Spleen (tissue), 13 donors: ENCODE data around the gene CYP4Z1. TPM values are rescaled to one million over a fixed set of nuclear protein-coding genes. Genes with fewer than 3 reads are reported as not detected.

Experiments
- DNase-seq: peaks from one replicate; pipeline ENCODE4 v3.0.0-alpha.2; 2020
- H3K27ac ChIP-seq, 8 donors: fragments of 200-600 bp; sonication (generic) in 7 of 8; 1 replicate in 4 of 8; 2 replicates in 4 of 8; pipeline versions ENCODE4 v1.5.0 to v1.8.0; 2016 to 2021; ENCODE audit warnings: inconsistent platforms in 4 of 8, mild to moderate bottlenecking in 4 of 8, moderate library complexity in 1 of 8
- H3K27me3 ChIP-seq, 7 donors: fragments of 200-600 bp; sonication (generic) in 6 of 7; replicated peaks in 1 of 7; 1 replicate in 4 of 7; 2 replicates in 3 of 7; pipeline versions ENCODE4 v1.5.0 to v1.8.0; 2016 to 2021; ENCODE audit warnings: inconsistent platforms in 3 of 7, mild to moderate bottlenecking in 1 of 7
- H3K36me3 ChIP-seq, 6 donors: fragments of 200-600 bp; sonication (generic) in 5 of 6; 1 replicate in 4 of 6; 2 replicates in 2 of 6; pipeline versions ENCODE4 v1.5.0 to v1.8.0; 2016 to 2021; ENCODE audit warnings: inconsistent platforms in 2 of 6
- H3K4me1 ChIP-seq, 6 donors: fragments of 200-600 bp; sonication (generic) in 5 of 6; 1 replicate in 3 of 6; 2 replicates in 3 of 6; pipeline versions ENCODE4 v1.5.0 to v1.8.0; 2016 to 2021; ENCODE audit warnings: inconsistent platforms in 3 of 6
- H3K4me3 ChIP-seq, 8 donors: fragments of 200-600 bp; sonication (generic) in 7 of 8; 1 replicate in 4 of 8; 2 replicates in 4 of 8; pipeline versions ENCODE4 v1.5.0 to v1.8.0; 2016 to 2021; ENCODE audit warnings: inconsistent platforms in 4 of 8, mild to moderate bottlenecking in 4 of 8, moderate library complexity in 2 of 8
- H3K9me3 ChIP-seq, 8 donors: fragments of 200-600 bp; sonication (generic) in 7 of 8; 1 replicate in 4 of 8; 2 replicates in 4 of 8; pipeline versions ENCODE4 v1.5.0 to v1.8.0; 2016 to 2021; ENCODE audit warnings: inconsistent platforms in 4 of 8
- CTCF ChIP-seq, 11 experiments: fragments of 200-600 bp in 7 of 11; fragments of 450-650 bp in 4 of 11; sonication (generic) in 4 of 11; IDR thresholded peaks in 8 of 11; conservative IDR thresholded peaks in 3 of 11; 1 replicate in 7 of 11; 2 replicates in 4 of 11; pipeline versions ENCODE4 v1.4.0 to v1.8.0; 2016 to 2021; ENCODE audit warnings: antibody characterized with exemption in 11 of 11, inconsistent platforms in 4 of 11, mild to moderate bottlenecking in 1 of 11
- POLR2A ChIP-seq, 3 donors: fragments of 450-650 bp; IDR thresholded peaks; one replicate each; pipeline ENCODE4 v1.5.1; 2017; ENCODE audit warnings: antibody characterized with exemption in 3 of 3, mild to moderate bottlenecking in 1 of 3
- POLR2AphosphoS5 ChIP-seq, 3 donors: sonication (generic); formaldehyde crosslinking; IDR thresholded peaks; one replicate each; pipeline ENCODE4 v1.5.1; 2017; ENCODE audit warnings: antibody characterized with exemption in 3 of 3
- WGBS, 5 donors: extraction: QIAGEN DNeasy Blood & Tissue Kit in 3 of 5; methylation state at CpG; one replicate each; pipeline versions ENCODE4 v1.1.5 to v1.1.7; 2013 to 2018; 5-methylcytosine and 5-hydroxymethylcytosine counted together
- intact Hi-C: fragments of 100-400 bp; cut with DNase I; formaldehyde crosslinking; loops from one replicate; pipeline ENCODE4 v1.15.0; 2023; ENCODE audit warnings: low total_unique reads
- long read RNA-seq, 2 donors: transcript quantifications; one replicate each; lab custom pipeline, GENCODE V29; 2026
- polyA plus RNA-seq, 3 donors: library from polyadenylated mRNA; stranded (reverse); fragments of 200-250 nt; gene quantifications; one replicate each; pipeline ENCODE4 v1.2.1, GENCODE V29; 2013
- total RNA-seq, 7 donors: library from RNA; depleted of rRNA in 3 of 7; stranded (reverse); fragments of >200 nt in 3 of 7; fragmentation: NEBNext Ultra II Directional in 4 of 7; extraction: Animal tissue kit (Norgen Biotek cat#: 25700) in 4 of 7; gene quantifications; one replicate each; pipeline versions ENCODE4 v1.1.0 to v1.2.1, GENCODE V29; 2016 to 2021
- donor health status: healthy with polysubstance abuse.
- donor health status: DM: no; HTN: no; CAD: no; lungs with moderate emphysema.
- donor health status: DM: no; HTN: no; CAD: no.
- donor health status: Bipolar disorder and iron deficiency.
- donor health status: healthy.
- donor health status: DM: no; HTN: no; CAD: no.
- donor health status: DM: yes; HTN: yes; CAD: no.

The CYP4Z1 gene, protein sequence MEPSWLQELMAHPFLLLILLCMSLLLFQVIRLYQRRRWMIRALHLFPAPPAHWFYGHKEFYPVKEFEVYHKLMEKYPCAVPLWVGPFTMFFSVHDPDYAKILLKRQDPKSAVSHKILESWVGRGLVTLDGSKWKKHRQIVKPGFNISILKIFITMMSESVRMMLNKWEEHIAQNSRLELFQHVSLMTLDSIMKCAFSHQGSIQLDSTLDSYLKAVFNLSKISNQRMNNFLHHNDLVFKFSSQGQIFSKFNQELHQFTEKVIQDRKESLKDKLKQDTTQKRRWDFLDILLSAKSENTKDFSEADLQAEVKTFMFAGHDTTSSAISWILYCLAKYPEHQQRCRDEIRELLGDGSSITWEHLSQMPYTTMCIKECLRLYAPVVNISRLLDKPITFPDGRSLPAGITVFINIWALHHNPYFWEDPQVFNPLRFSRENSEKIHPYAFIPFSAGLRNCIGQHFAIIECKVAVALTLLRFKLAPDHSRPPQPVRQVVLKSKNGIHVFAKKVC
- total RNA-seq (not detected), polyA plus RNA-seq (under 1 TPM in 2 of 3 donors, not detected in 1; 0.03 to 0.24 TPM)
- long read RNA-seq, donor 1: 0 reads
- long read RNA-seq, donor 2, partial matches to known transcripts: 0 of 6 reads
- long read RNA-seq, donor 2, other reads (novel, unspliced or antisense): 6 of 6 reads

GRCh38 chr1:47067097-47067594 is at the start of gene CYP4Z1:
CYP4Z1 (plus strand) TSS chr1:47067231; CDS start chr1:47067491, 260 bp downstream.
- Histone ChIP-seq H3K9me3 (no peaks in the 10 kb centered on the region), H3K4me1 (no peaks in the 10 kb centered on the region), H3K27ac (no peak within 1 kb of the TSS), H3K4me3 (no peak within 1 kb of the TSS), H3K27me3 (peaks cover 0 to 23% (median 0%) of the 10 kb centered on the region in 7 donors), H3K36me3 (no peaks in the 10 kb centered on the region)
- intact Hi-C loops: no loop called here
- TF ChIP-seq POLR2AphosphoS5 (IDR thresholded peaks at IDR 0.05) (no peak), POLR2A (IDR thresholded peaks at IDR 0.05) (no peak), CTCF (IDR thresholded peaks at IDR 0.05 in 8 of 11, conservative IDR thresholded peaks at IDR 0.05 in 3 of 11) (no peak)
- DNase-seq: no peak

DNA sequence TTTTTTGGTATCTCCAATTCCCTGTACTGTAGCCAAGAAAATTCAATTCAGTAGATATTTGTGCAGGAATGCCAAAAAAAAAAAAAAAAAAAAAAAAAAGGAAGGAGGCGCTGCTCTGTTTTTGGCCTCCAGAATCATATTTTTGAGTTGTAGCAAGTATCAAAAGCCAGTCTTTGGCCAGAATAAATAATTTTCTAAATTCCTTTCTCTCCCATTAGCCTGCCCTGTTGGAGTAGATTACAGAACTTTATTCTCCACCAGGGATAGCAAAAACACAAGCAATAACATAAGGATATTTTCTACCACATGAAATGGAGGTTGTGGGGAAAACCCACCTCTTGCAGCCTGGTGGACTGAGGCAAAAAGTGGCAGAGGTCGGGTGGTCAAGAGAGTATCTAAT is 46.0 kb upstream of the CYP4Z1 start:
- DNase-seq: no peak
- peaks cover 0 to 11% (median 7%) of the 10 kb centered on the region in 6 donors for H3K4me1 ChIP-seq
- 70 to 90% (median 77%) methylated on average over 2 of the region's 2 CpGs for WGBS, 5 donors
- H3K27me3 ChIP-seq: peaks cover 0 to 45% (median 15%) of the 10 kb centered on the region in 7 donors
- H3K9me3 ChIP-seq: no peaks in the 10 kb centered on the region
- H3K27ac ChIP-seq: no peak overlapping the region
- H3K36me3 ChIP-seq: no peaks in the 10 kb centered on the region
- H3K4me3 ChIP-seq: no peak overlapping the region
- intact Hi-C loops: no loop called here
- TF ChIP-seq POLR2AphosphoS5 (IDR thresholded peaks at IDR 0.05): no peak
- TF ChIP-seq CTCF (IDR thresholded peaks at IDR 0.05 in 8 of 11, conservative IDR thresholded peaks at IDR 0.05 in 3 of 11): no peak
- TF ChIP-seq POLR2A (IDR thresholded peaks at IDR 0.05): no peak

GRCh38 chr1:47023268-47024140 is 43.5 kb upstream of the CYP4Z1 start, which contains the start of gene CYP4X1:
CYP4X1 (plus strand) TSS chr1:47023669; CDS start chr1:47023818, 149 bp downstream.
- peaks cover 0 to 11% (median 7%) of the 10 kb centered on the region in 6 donors for H3K4me1 ChIP-seq
- peak within 1 kb of the TSS in 5 of 8 donors; percentile 8 to 45 (median 21) for H3K4me3 ChIP-seq
- no peak for DNase-seq
- H3K27ac ChIP-seq: no peak within 1 kb of the TSS
- WGBS, 5 donors: 7 to 8% (median 7%) methylated on average over 26 to 49 of the region's 49 CpGs
- intact Hi-C loops: no loop called here
- no peaks in the 10 kb centered on the region for H3K36me3 ChIP-seq
- H3K9me3 ChIP-seq: no peaks in the 10 kb centered on the region
- TF ChIP-seq POLR2A (IDR thresholded peaks at IDR 0.05) (no peak), POLR2AphosphoS5 (IDR thresholded peaks at IDR 0.05) (no peak), CTCF (IDR thresholded peaks at IDR 0.05 in 8 of 11, conservative IDR thresholded peaks at IDR 0.05 in 3 of 11) (no peak)
- H3K27me3 ChIP-seq: peaks cover 0 to 54% (median 15%) of the 10 kb centered on the region in 7 donors
